Lower leg skin (tissue), 4 donors: ENCODE data around the gene SLC25A10. TPM values are rescaled to one million over a fixed set of nuclear protein-coding genes. Genes with fewer than 3 reads are reported as not detected.

Experiments used
- DNase-seq, 2 donors: peaks; one replicate each; pipeline ENCODE4 v3.0.0-alpha.2; 2019; ENCODE audit warnings: low spot score in 2 of 2
- H3K4me3 ChIP-seq: fragments of 200-600 bp; sonication (generic); 2 replicates; pipeline ENCODE4 v1.5.1; 2017; ENCODE audit warnings: mild to moderate bottlenecking, low read depth; ENCODE audit not compliant: poor library complexity, severe bottlenecking
- CTCF ChIP-seq, 3 donors: fragments of 450-650 bp; IDR thresholded peaks; one replicate each; pipeline ENCODE4 v1.5.1; 2016; ENCODE audit warnings: antibody characterized with exemption in 3 of 3, mild to moderate bottlenecking in 3 of 3, moderate library complexity in 2 of 3
- POLR2A ChIP-seq, 2 donors: fragments of 450-650 bp; IDR thresholded peaks; one replicate each; pipeline ENCODE4 v1.6.1; 2016 to 2017; ENCODE audit warnings: antibody characterized with exemption in 2 of 2, mild to moderate bottlenecking in 1 of 2, moderate library complexity in 1 of 2
- WGBS, 2 donors: methylation state at CpG; one replicate each; pipeline ENCODE4 v1.1.5; 2018; 5-methylcytosine and 5-hydroxymethylcytosine counted together
- intact Hi-C: fragments of 100-400 bp; cut with DNase I; formaldehyde crosslinking; loops from one replicate; pipeline ENCODE4 v1.15.0; 2023; ENCODE audit warnings: low total_unique reads
- total RNA-seq, 4 donors: library from RNA; depleted of rRNA; stranded (reverse); fragments of >200 nt; gene quantifications; one replicate each; pipeline ENCODE4 v1.1.0, GENCODE V29; 2016

SLC25A10 gene
- total RNA-seq, 4 donors from 2014 or later: 23.4 to 30.6 (median 25.9) TPM

GRCh38 chr17:81688616-81689015 is 23.5 kb upstream of the SLC25A10 start:
- TF ChIP-seq POLR2A (IDR thresholded peaks at IDR 0.05) (no peak), CTCF (IDR thresholded peaks at IDR 0.05) (no peak)
- no peak for DNase-seq
- 60 to 71% methylated on average over 14 of the region's 14 CpGs for whole genome bisulfite sequencing, 2 donors
- intact Hi-C loops: no loop called here
- no peak overlapping the region for H3K4me3 ChIP-seq

GRCh38 chr17:81690066-81690465 is 22.0 kb upstream of the SLC25A10 start:
- no peak overlapping the region for H3K4me3 ChIP-seq
- DNase-seq: no peak
- 87 to 91% methylated on average over 18 of the region's 18 CpGs for WGBS, 2 donors
- intact Hi-C loops: no loop called here
- no peak for TF ChIP-seq POLR2A (IDR thresholded peaks at IDR 0.05)
- no peak for TF ChIP-seq CTCF (IDR thresholded peaks at IDR 0.05)

GRCh38 chr17:81690549-81690948 is 21.5 kb upstream of the SLC25A10 start:
- intact Hi-C loops: no loop called here
- no peak for DNase-seq
- H3K4me3 ChIP-seq: no peak overlapping the region
- TF ChIP-seq POLR2A (IDR thresholded peaks at IDR 0.05) (no peak), CTCF (IDR thresholded peaks at IDR 0.05) (no peak)
- 85 to 89% methylated on average over 14 to 16 of the region's 17 CpGs for WGBS, 2 donors

- intact Hi-C loops: no loop called here
- TF ChIP-seq POLR2A (IDR thresholded peaks at IDR 0.05) (no peak), CTCF (IDR thresholded peaks at IDR 0.05) (no peak)
- DNase-seq: no peak
- 88 to 92% methylated on average over 15 to 18 of the region's 18 CpGs for WGBS, 2 donors
- H3K4me3 ChIP-seq: no peak overlapping the region
Measured at GRCh38 chr17:81691196-81691595, 20.9 kb upstream of the SLC25A10 start.

GRCh38 chr17:81691608-81692007 is 20.5 kb upstream of the SLC25A10 start:
- WGBS, 2 donors: 94 to 98% methylated on average over 20 of the region's 20 CpGs
- no peak for TF ChIP-seq CTCF (IDR thresholded peaks at IDR 0.05)
- TF ChIP-seq POLR2A (IDR thresholded peaks at IDR 0.05): no peak
- H3K4me3 ChIP-seq: no peak overlapping the region
- no peak for DNase-seq
- intact Hi-C loops: no loop called here

GRCh38 chr17:81693509-81694210 is 18.4 kb upstream of the SLC25A10 start:
- DNase-seq: no peak
- TF ChIP-seq CTCF (IDR thresholded peaks at IDR 0.05): no peak
- no peak for TF ChIP-seq POLR2A (IDR thresholded peaks at IDR 0.05)
- intact Hi-C loops: no loop called here
- no peak overlapping the region for H3K4me3 ChIP-seq
- WGBS, 2 donors: 89 to 94% methylated on average over 26 to 27 of the region's 35 CpGs
